GM19238 (cell line): ENCODE measurements around the gene DMPK.
"Not testable (repeated sequence)": the region's sequence is repeated elsewhere in the genome, so short reads cannot be mapped to it uniquely, and the experiment has no call there.

ENCODE experiments used
- DNase-seq: peaks from one replicate; pipeline ENCODE4 v3.0.0; 2011; ENCODE audit warnings: low spot score; ENCODE audit not compliant: insufficient read length

Gene DMPK

DNA sequence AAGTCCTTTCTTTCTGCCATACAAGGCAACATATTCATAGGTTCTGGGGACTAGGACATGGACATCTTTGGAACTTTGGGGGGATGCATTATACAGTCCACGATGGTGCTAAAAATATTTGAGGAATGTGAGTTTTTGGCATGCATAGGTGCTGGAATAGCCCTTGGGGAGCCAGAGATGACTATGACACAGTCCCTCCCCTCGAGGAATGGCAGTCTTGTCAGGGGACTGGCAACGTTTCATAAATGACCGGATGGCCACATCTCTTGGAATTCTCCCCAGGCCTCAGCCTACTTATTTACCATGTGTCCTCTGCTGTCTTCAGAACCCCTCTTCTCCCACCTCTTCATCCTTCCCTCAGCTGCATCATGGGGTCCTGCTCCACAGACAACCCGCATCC lies 35.4 kb downstream of the DMPK start:
- DNase-seq = no peak

DNA sequence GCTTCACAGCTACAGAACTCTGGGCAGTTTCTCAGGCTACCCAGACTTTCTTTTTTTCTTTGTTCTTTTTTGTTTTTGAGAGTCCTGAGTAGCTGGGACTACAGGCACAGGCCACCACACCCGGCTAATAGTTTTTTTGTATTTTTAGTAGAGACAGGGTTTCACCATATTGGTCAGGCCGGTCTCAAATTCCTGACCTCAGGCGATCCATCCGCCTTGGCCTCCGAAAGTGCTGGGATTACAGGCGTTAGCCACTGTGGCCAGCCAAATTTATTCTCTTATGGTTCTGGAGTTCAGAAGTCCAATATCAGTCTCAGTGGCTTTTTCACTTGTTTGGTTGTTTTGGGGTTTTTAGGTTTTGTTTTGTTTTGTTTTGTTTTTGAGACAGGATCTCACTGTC lies 36.7 kb downstream of the DMPK start:
- DNase-seq = no peak

DNA sequence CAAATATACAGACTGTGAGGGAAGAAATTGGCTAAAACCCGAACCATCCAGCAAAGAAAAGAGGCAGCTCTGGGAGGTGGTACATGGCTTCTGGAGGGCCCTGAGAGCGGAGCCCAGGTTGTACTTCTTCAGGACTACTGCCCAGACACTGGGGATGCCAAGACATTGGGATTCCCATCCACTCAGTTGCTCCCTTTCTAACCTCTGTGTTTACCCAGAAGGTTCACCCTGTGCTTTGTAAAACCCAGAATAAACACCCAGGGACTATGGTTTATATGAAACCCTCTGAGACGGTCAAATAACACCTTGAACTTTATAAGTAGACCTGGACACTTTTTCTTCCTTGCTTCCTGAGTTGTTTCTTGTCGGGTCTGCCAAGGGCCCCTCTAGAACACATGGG lies 39.3 kb downstream of the DMPK start:
- DNase-seq = no peak

GRCh38 chr19:45739498-45740439 lies 42.5 kb downstream of the DMPK start:
- DNase-seq = no peak

DNA sequence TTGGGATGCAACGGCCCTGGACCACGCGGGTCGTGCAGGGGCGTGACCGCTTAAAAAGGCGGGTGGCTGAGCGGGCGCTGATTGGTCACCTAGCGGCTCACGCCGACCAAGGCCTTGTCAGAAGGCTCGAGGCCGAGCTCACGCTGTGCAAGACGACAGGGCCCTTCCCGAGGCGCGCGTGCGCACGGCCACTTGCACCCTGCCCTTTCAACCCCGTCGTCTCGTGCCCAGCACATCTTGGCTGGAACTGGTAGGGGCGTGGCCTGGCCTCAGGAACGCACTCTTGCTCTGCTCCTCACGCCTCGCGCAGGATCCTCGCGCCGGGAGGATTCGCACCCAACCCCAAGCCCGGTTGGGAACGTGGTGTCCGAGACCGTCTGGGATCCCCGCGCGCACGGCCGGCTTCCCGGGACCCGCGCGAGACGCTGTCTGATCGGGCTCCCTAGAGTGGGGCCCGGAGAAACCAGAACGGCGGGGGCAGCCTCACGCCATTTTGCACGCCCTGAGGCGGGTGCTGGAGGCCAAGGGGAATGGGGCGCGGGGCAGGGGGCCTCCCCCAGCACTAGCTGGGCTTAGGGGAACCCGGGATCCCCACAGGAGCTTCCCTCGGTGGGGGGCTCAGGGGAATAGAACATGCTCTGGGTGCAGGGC lies 49.0 kb downstream of the DMPK start, which contains the start of gene MEIOSIN:
Gene MEIOSIN, plus strand, starts transcription at position 280 of the 651 bp plus-strand sequence. CDS start 1,938 bp downstream, outside the sequence.
- no peak for DNase-seq

DNA sequence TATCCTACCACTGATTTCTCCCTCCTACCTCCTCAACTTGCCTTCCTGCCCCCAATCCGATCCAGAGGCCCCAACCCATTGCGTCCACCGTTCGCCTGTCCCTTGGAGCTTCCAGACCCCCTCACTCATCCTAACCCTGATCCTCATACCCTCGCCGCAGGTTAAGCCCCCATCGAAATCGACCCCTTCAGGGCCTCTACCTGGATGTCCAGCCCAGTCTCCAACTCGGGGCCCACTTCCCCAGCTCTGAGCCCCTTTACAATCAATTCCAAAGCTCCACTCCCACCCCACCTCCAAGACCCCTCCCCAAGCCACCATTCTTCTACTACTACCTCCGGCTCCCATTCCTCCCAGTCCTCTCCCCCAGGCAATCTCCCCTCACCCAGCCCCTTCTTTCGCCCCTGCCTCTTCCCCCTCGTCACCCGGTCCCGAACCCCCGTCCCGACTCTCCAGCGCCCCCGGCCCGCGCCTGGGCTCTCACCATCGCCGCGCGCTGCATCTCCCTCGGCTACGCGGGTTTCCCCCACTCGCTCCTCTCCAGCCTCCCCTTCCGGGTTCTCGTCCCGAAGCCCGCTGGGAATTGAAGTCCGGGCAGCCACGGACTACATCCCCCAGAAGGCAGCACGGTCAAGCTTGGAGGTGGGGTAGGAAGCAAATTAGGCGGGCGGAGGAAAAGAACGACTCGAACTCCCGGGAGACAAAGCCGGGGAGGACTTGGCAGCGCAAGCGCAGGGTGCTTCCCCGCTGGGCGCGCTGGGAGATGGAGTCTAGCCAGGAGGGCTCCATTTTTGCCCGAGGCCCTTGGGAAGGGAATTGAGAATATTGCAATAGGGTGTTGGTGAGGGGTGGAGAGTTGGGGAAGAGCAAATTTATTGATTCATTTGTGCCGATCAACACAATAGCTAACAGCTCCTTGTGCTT lies 51.7 kb downstream of the DMPK start, which contains the start of gene FBXO46:
Gene FBXO46, minus strand, starts transcription at position 529 of the 921 bp plus-strand sequence. CDS start 17,401 bp downstream, outside the sequence.
- DNase-seq = peak; percentile 95

GRCh38 chr19:45729800-45730290 lies 52.4 kb downstream of the DMPK start:
- DNase-seq = no peak

DNA sequence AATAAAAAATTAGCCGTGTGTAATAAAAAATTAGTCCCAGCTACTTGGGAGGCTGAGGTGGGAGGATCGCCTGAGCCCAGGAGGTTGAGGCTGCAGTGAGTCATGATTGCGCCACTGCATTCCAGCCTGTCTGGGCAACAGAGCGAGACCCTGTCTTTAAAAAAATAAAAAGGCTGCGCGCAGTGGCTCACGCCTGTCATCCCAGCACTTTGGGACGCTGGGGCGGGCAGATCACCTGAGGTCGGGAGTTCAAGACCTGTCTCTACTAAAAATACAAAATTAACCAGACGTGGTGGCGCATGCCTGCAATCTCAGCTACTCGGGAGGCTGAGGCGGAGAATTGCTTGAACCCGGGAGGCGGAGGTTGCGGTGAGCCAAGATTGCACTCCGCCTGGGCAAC lies 53.6 kb downstream of the DMPK start:
- not testable (repeated sequence) for DNase-seq

DNA sequence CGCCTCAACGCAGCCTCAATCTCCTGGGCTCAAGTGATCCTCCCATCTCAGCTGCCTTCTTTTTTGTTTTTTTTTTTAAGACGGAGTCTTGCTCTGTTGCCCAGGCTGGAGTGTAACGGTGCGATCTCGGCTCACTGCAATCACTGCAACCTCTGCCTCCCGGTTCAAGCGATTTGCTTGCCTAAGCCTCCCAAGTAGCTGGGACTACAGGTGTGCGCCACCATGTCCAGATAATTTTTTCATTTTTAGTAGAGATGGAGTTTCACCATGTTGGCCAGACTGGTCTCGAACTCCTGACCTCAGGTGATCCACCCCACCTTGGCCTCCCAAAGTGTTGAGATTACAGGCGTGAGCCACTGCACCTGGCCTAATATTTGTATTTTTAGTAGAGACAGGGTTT lies 62.2 kb downstream of the DMPK start:
- DNase-seq = not testable (repeated sequence)
